ENCODE data around the gene NYAP1.

The NYAP1 gene

GRCh38 chr7:100464210-100464660 is 19.5 kb upstream of the NYAP1 start, which contains the start of gene SPACDR:
Gene SPACDR, minus strand, starts transcription at chr7:100464260. Its CDS starts 235 bp downstream, at chr7:100464025.
- no peak for DNase-seq

GRCh38 chr7:100464791-100465190 is 18.9 kb upstream of the NYAP1 start:
- no peak for DNase-seq

- DNase-seq = no peak
These were observed 18.4 kb upstream of the NYAP1 start for GRCh38 chr7:100465299-100465698.

- no peak for DNase-seq
These were observed 17.9 kb upstream of the NYAP1 start for GRCh38 chr7:100465702-100466311.

- no peak for DNase-seq
These were observed 16.8 kb upstream of the NYAP1 start for GRCh38 chr7:100466653-100467605.

GRCh38 chr7:100467638-100468373 is 15.9 kb upstream of the NYAP1 start:
- DNase-seq = no peak

- DNase-seq = peak; percentile 69
These were observed 14.3 kb upstream of the NYAP1 start for GRCh38 chr7:100469227-100470044.

- no peak for DNase-seq
These were observed 12.7 kb upstream of the NYAP1 start for GRCh38 chr7:100471021-100471420.

- no peak for DNase-seq
These were observed 11.4 kb upstream of the NYAP1 start for GRCh38 chr7:100472121-100472851.

GRCh38 chr7:100472854-100473499 is 10.8 kb upstream of the NYAP1 start:
- no peak for DNase-seq

- DNase-seq = no peak
These were observed 8.2 kb upstream of the NYAP1 start for GRCh38 chr7:100475549-100475948.

- DNase-seq = no peak
These were observed 7.5 kb upstream of the NYAP1 start for GRCh38 chr7:100476101-100476780.

GRCh38 chr7:100476903-100477870 is 6.5 kb upstream of the NYAP1 start:
- DNase-seq = no peak

GRCh38 chr7:100477871-100478267 is 5.9 kb upstream of the NYAP1 start:
- DNase-seq = no peak

- DNase-seq = peak; percentile 92
These were observed 4.6 kb upstream of the NYAP1 start, which contains the start of gene TSC22D4 for GRCh38 chr7:100478958-100479660. Gene TSC22D4, minus strand, starts transcription at chr7:100479214. Its CDS starts 1,176 bp downstream, at chr7:100478038.

- no peak for DNase-seq
These were observed 2.3 kb upstream of the NYAP1 start for GRCh38 chr7:100481466-100481865.

GRCh38 chr7:100482728-100483089 is 1.0 kb upstream of the NYAP1 start:
- no peak for DNase-seq

GRCh38 chr7:100483090-100483721 is 521 bp upstream of the NYAP1 start:
- DNase-seq = peak; percentile 76

Data from central memory CD4-positive, alpha-beta T cell (primary cell).